ENCODE data around the gene ASPSCR1. TPM values are rescaled to one million over a fixed set of nuclear protein-coding genes. Genes with fewer than 3 reads are reported as not detected.

The ASPSCR1 gene
- total and polyA plus RNA-seq, 2 of the 8 experiments (the other 6 are each of a cell fraction or from before 2014, with no cell fraction given): 33.3 to 43.7 TPM

DNA sequence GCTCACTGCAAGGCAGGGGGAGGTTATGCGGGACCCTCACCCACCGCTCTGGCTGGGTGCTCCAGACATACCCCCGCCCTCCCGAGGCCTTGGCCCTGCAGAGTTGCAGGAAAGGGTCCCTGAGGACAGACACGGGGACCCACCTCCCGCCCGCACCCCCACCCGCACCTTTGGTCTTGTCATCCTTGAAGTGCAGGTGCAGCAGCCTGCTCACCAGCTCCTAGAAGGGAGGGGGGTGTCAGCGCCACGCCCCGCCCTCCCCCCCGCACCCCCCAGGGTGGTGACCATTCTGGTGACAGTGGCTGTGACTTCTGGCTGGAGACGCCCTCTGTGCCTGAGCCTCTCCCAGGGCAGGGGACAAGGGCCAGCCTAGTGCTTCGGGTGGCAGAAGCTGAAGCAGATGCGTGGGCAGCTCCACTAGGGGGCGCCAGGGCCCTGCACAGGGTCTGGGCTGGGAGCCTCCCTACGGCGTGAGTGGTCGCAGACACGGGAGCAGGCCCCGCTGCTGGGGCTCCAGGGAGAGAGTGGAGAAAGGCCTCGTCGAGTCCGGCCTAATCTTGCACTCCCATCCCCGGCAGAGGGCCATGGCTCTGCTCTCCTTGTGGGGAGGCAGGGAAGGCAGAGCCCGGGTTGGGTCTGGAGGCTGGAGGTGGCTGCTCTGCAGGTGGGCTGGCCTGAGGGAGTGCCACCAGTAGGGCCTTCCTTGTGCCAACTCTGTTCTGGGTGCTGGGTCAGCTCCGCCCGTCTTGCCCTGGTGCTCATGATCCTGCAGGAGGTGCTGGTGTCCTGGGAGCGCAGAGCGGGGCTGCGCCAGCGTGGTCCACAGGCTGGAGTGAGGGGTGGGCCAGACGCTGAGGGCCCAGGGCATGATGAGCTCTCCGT lies 42.5 kb downstream of the ASPSCR1 start (continued):
- TF ChIP-seq, protein P1, sequence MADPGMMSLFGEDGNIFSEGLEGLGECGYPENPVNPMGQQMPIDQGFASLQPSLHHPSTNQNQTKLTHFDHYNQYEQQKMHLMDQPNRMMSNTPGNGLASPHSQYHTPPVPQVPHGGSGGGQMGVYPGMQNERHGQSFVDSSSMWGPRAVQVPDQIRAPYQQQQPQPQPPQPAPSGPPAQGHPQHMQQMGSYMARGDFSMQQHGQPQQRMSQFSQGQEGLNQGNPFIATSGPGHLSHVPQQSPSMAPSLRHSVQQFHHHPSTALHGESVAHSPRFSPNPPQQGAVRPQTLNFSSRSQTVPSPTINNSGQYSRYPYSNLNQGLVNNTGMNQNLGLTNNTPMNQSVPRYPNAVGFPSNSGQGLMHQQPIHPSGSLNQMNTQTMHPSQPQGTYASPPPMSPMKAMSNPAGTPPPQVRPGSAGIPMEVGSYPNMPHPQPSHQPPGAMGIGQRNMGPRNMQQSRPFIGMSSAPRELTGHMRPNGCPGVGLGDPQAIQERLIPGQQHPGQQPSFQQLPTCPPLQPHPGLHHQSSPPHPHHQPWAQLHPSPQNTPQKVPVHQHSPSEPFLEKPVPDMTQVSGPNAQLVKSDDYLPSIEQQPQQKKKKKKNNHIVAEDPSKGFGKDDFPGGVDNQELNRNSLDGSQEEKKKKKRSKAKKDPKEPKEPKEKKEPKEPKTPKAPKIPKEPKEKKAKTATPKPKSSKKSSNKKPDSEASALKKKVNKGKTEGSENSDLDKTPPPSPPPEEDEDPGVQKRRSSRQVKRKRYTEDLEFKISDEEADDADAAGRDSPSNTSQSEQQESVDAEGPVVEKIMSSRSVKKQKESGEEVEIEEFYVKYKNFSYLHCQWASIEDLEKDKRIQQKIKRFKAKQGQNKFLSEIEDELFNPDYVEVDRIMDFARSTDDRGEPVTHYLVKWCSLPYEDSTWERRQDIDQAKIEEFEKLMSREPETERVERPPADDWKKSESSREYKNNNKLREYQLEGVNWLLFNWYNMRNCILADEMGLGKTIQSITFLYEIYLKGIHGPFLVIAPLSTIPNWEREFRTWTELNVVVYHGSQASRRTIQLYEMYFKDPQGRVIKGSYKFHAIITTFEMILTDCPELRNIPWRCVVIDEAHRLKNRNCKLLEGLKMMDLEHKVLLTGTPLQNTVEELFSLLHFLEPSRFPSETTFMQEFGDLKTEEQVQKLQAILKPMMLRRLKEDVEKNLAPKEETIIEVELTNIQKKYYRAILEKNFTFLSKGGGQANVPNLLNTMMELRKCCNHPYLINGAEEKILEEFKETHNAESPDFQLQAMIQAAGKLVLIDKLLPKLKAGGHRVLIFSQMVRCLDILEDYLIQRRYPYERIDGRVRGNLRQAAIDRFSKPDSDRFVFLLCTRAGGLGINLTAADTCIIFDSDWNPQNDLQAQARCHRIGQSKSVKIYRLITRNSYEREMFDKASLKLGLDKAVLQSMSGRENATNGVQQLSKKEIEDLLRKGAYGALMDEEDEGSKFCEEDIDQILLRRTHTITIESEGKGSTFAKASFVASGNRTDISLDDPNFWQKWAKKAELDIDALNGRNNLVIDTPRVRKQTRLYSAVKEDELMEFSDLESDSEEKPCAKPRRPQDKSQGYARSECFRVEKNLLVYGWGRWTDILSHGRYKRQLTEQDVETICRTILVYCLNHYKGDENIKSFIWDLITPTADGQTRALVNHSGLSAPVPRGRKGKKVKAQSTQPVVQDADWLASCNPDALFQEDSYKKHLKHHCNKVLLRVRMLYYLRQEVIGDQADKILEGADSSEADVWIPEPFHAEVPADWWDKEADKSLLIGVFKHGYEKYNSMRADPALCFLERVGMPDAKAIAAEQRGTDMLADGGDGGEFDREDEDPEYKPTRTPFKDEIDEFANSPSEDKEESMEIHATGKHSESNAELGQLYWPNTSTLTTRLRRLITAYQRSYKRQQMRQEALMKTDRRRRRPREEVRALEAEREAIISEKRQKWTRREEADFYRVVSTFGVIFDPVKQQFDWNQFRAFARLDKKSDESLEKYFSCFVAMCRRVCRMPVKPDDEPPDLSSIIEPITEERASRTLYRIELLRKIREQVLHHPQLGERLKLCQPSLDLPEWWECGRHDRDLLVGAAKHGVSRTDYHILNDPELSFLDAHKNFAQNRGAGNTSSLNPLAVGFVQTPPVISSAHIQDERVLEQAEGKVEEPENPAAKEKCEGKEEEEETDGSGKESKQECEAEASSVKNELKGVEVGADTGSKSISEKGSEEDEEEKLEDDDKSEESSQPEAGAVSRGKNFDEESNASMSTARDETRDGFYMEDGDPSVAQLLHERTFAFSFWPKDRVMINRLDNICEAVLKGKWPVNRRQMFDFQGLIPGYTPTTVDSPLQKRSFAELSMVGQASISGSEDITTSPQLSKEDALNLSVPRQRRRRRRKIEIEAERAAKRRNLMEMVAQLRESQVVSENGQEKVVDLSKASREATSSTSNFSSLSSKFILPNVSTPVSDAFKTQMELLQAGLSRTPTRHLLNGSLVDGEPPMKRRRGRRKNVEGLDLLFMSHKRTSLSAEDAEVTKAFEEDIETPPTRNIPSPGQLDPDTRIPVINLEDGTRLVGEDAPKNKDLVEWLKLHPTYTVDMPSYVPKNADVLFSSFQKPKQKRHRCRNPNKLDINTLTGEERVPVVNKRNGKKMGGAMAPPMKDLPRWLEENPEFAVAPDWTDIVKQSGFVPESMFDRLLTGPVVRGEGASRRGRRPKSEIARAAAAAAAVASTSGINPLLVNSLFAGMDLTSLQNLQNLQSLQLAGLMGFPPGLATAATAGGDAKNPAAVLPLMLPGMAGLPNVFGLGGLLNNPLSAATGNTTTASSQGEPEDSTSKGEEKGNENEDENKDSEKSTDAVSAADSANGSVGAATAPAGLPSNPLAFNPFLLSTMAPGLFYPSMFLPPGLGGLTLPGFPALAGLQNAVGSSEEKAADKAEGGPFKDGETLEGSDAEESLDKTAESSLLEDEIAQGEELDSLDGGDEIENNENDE (IDR thresholded peaks at IDR 0.05; ENCODE audit: insufficient replicate concordance, low read length): no peak
- TF ChIP-seq SP1 (IDR thresholded peaks at IDR 0.05; ENCODE audit: low read depth, low read length) (no peak), CHD2 (IDR thresholded peaks at IDR 0.05; ENCODE audit: low read length) (0 out of 2 replicates have a peak, but pooled peaks have one; percentile 12), EZH2 (IDR thresholded peaks at IDR 0.05; ENCODE audit: low read depth, low read length, severe bottlenecking) (no peak), POU5F1 (IDR thresholded peaks at IDR 0.05; ENCODE audit: low read depth, low read length) (no peak), SUZ12 (IDR thresholded peaks at IDR 0.05; ENCODE audit: low read length) (no peak), CHD1 (IDR thresholded peaks at IDR 0.05; ENCODE audit: low read depth, low read length) (no peak)
